NB4 (cell line): ENCODE data around the gene DHRS3.

ENCODE experiments used
- MYC ChIP-seq: IDR thresholded peaks from 2 replicates; pipeline ENCODE4 v1.6.1; 2011; ENCODE audit warnings: low read depth, low read length
- POLR2A ChIP-seq: IDR thresholded peaks from 2 replicates; pipeline ENCODE4 v1.6.1; 2011; ENCODE audit warnings: mild to moderate bottlenecking; ENCODE audit not compliant: insufficient read length; ENCODE audit errors: extremely low read depth
- TF ChIP-seq, protein P1 (sequence below): IDR thresholded peaks from one replicate; pipeline ENCODE4 v1.5.1; 2012; ENCODE audit warnings: low read depth, low read length
- TF ChIP-seq, protein P2 (sequence below): IDR thresholded peaks from 2 replicates; pipeline ENCODE4 v1.6.1; 2011; ENCODE audit warnings: low read depth, low read length

DNA sequence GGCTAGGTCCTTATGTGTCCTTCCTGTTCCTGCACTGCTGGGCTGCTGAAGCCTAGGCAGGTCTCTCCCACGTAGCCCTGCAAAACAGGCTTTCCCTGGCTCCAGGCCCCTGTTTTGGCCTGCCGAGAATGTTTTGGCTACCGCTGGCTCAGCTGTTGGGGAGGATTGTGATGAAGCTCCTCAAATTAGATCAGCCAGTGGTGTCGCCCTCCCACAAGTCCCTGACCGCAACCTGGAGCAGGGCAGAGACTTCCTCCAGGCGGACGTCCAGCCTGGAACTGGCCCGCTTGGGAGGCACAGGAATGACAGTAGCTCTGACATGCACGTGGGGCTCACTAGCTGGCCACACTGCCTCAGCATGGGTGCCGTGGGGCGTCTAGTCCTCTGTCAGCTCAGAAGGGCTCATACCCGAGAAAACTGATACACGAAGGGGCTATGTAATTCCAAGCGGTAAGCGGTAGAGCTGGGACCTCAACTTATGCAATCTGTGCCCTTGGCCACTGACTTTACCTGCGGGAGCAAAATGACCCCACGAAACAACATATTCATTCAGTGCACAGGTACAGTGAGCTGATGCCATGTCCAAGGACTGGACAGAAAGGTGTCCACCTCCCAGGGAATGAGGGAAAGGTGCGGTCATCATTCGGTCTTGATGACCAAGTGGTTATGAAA is 26.6 kb downstream of the DHRS3 start:
- TF ChIP-seq, protein P1, sequence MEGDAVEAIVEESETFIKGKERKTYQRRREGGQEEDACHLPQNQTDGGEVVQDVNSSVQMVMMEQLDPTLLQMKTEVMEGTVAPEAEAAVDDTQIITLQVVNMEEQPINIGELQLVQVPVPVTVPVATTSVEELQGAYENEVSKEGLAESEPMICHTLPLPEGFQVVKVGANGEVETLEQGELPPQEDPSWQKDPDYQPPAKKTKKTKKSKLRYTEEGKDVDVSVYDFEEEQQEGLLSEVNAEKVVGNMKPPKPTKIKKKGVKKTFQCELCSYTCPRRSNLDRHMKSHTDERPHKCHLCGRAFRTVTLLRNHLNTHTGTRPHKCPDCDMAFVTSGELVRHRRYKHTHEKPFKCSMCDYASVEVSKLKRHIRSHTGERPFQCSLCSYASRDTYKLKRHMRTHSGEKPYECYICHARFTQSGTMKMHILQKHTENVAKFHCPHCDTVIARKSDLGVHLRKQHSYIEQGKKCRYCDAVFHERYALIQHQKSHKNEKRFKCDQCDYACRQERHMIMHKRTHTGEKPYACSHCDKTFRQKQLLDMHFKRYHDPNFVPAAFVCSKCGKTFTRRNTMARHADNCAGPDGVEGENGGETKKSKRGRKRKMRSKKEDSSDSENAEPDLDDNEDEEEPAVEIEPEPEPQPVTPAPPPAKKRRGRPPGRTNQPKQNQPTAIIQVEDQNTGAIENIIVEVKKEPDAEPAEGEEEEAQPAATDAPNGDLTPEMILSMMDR, result no peak
- TF ChIP-seq POLR2A (no peak), MYC (no peak)
- TF ChIP-seq, protein P2, sequence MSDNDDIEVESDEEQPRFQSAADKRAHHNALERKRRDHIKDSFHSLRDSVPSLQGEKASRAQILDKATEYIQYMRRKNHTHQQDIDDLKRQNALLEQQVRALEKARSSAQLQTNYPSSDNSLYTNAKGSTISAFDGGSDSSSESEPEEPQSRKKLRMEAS, result no peak
